ENCODE results near the gene OR6X1.
"Not testable (repeated sequence)": the region's sequence is repeated elsewhere in the genome, so short reads cannot be mapped to it uniquely, and the experiment has no call there.

OR6X1 gene

GRCh38 chr11:123751781-123752180 lies 2.5 kb downstream of the OR6X1 start:
- no peak for DNase-seq

GRCh38 chr11:123748349-123748748 lies 6.0 kb downstream of the OR6X1 start:
- not testable (repeated sequence) for DNase-seq

GRCh38 chr11:123745764-123746451 lies 8.4 kb downstream of the OR6X1 start:
- DNase-seq = no peak

- DNase-seq = no peak
Observed at GRCh38 chr11:123742724-123743120, 11.6 kb downstream of the OR6X1 start.

GRCh38 chr11:123742031-123742723 lies 12.1 kb downstream of the OR6X1 start:
- no peak for DNase-seq

GRCh38 chr11:123741159-123742030 lies 12.9 kb downstream of the OR6X1 start, which contains the start of gene ZNF202:
Gene ZNF202 (minus strand): TSS chr11:123741660. CDS start chr11:123730888, 10,772 bp downstream.
- DNase-seq = peak; percentile 88 to 92

- no peak for DNase-seq
Observed at GRCh38 chr11:123740787-123741158, 13.5 kb downstream of the OR6X1 start.

- DNase-seq = no peak
Observed at GRCh38 chr11:123738374-123738773, 15.9 kb downstream of the OR6X1 start.

- DNase-seq = no peak
Observed at GRCh38 chr11:123736769-123737168, 17.5 kb downstream of the OR6X1 start.

- DNase-seq = no peak
Observed at GRCh38 chr11:123729602-123730001, 24.7 kb downstream of the OR6X1 start.

- DNase-seq = no peak
Observed at GRCh38 chr11:123725995-123726655, 28.2 kb downstream of the OR6X1 start.

- DNase-seq = no peak
Observed at GRCh38 chr11:123719452-123719851, 34.9 kb downstream of the OR6X1 start.

- no peak for DNase-seq
Observed at GRCh38 chr11:123718469-123718868, 35.8 kb downstream of the OR6X1 start.

- no peak for DNase-seq
Observed at GRCh38 chr11:123718063-123718462, 36.3 kb downstream of the OR6X1 start.

GRCh38 chr11:123712627-123713026 lies 41.7 kb downstream of the OR6X1 start:
- DNase-seq = not testable (repeated sequence)

GRCh38 chr11:123707606-123708205 lies 46.6 kb downstream of the OR6X1 start:
- DNase-seq = peak; percentile 26 to 66

GRCh38 chr11:123707206-123707605 lies 47.1 kb downstream of the OR6X1 start:
- no peak for DNase-seq

GRCh38 chr11:123704341-123704740 lies 50.0 kb downstream of the OR6X1 start:
- no peak for DNase-seq
